Heart left ventricle (tissue), 16 donors: ENCODE data around the gene SLC2A10. TPM values are rescaled to one million over a fixed set of nuclear protein-coding genes. Genes with fewer than 3 reads are reported as not detected.

ENCODE experiments used
- ATAC-seq, 4 donors: fragments of 200-7000 bp; cut with Tn5 transposase; one replicate each; pipeline ENCODE4 v1.9.1; 2020 to 2022; ENCODE audit warnings: moderate library complexity in 4 of 4, mild to moderate bottlenecking in 3 of 4, moderate number of reproducible peaks in 1 of 4
- DNase-seq, 5 donors: peaks; one replicate each; pipeline ENCODE4 v3.0.0-alpha.2; 2020
- H3K27ac ChIP-seq, 12 donors: fragments of 200-600 bp; sonication (generic) in 4 of 12; one replicate each; pipeline versions ENCODE4 v1.5.0 to v1.8.0; 2016 to 2022; ENCODE audit warnings: mild to moderate bottlenecking in 2 of 12
- H3K27me3 ChIP-seq, 9 donors: fragments of 200-600 bp; sonication (generic) in 2 of 9; one replicate each; pipeline versions ENCODE4 v1.5.1 to v1.8.0; 2016 to 2022; ENCODE audit warnings: mild to moderate bottlenecking in 3 of 9
- H3K36me3 ChIP-seq, 9 donors: fragments of 200-600 bp; sonication (generic) in 2 of 9; one replicate each; pipeline versions ENCODE4 v1.5.0 to v1.8.0; 2018 to 2022; ENCODE audit warnings: mild to moderate bottlenecking in 2 of 9
- H3K4me1 ChIP-seq, 12 donors: fragments of 200-600 bp; sonication (generic) in 4 of 12; one replicate each; pipeline versions ENCODE4 v1.5.0 to v1.8.0; 2016 to 2022; ENCODE audit warnings: mild to moderate bottlenecking in 3 of 12
- H3K4me3 ChIP-seq, 12 donors: fragments of 200-600 bp; sonication (generic) in 4 of 12; one replicate each; pipeline versions ENCODE4 v1.5.0 to v1.8.0; 2017 to 2022; ENCODE audit warnings: mild to moderate bottlenecking in 9 of 12, moderate library complexity in 4 of 12
- H3K9me3 ChIP-seq, 12 donors: fragments of 200-600 bp; sonication (generic) in 4 of 12; one replicate each; pipeline versions ENCODE4 v1.5.0 to v1.8.0; 2016 to 2022; ENCODE audit warnings: mild to moderate bottlenecking in 1 of 12
- CTCF ChIP-seq, 12 donors: fragments of 200-600 bp; sonication (generic) in 4 of 12; IDR thresholded peaks; one replicate each; pipeline versions ENCODE4 v1.5.0 to v1.8.0; 2018 to 2022; ENCODE audit warnings: antibody characterized with exemption in 12 of 12, mild to moderate bottlenecking in 5 of 12
- POLR2A ChIP-seq, 2 donors: fragments of 450-650 bp; IDR thresholded peaks; one replicate each; pipeline ENCODE4 v1.6.1; 2017; ENCODE audit warnings: antibody characterized with exemption in 2 of 2, mild to moderate bottlenecking in 2 of 2, moderate library complexity in 2 of 2
- WGBS, 4 donors: extraction: QIAGEN DNeasy Blood & Tissue Kit in 2 of 4; methylation state at CpG; one replicate each; pipeline versions ENCODE4 v1.1.5 to v1.1.7; 2013 to 2018; 5-methylcytosine and 5-hydroxymethylcytosine counted together
- intact Hi-C, 10 donors: fragments of 100-400 bp; cut with DNase I; formaldehyde crosslinking; loops; one replicate each; pipeline versions ENCODE4 v1.11.1 to v1.14.2; 2022
- polyA plus RNA-seq, 2 donors: library from polyadenylated mRNA; stranded (reverse); fragments of 200-250 nt; gene quantifications; one replicate each; pipeline ENCODE4 v1.2.3, GENCODE V29; 2013
- total RNA-seq, 9 donors: library from RNA; depleted of rRNA in 2 of 9; stranded (reverse); fragments of >200 nt in 2 of 9; fragmentation: NEBNext Ultra II Directional in 3 of 9; extraction: Animal tissue kit (Norgen Biotek cat#: 25700) in 3 of 9; gene quantifications; one replicate each; pipeline versions ENCODE4 v1.1.0 to v1.2.4, GENCODE V29; 2016 to 2023
- donor health status: ischemic (EF 13 %, LVEDD 7.1; RV severe dilation, severe dysfunction).
- donor health status: healthy with polysubstance abuse.
- donor health status: DM: no; HTN: yes; CAD: no.
- donor health status: DM: no; HTN: no; CAD: no.
- donor health status: ischemic (EF 25% LVEDD 6.9; RV normal size, moderate dysfunction).
- donor health status: ischemic (EF 25% LVEDD 5.7; RV mildly dilated, moderate dysfunction).
- donor health status: healthy.
- donor health status: DM: yes; HTN: yes; CAD: no.
- donor health status: ischemic (EF 35%, LVEDD 5.7; RV mildly dilated, moderate dysfunction).
- donor health status: nonischemic (EF 11% LVEDD 7.7; RV severe dilation, severe dysfunction).
- donor health status: DM: yes; HTN: yes; CAD: no.
- donor health status: PGD.
- donor health status: ischemic (EF 29% LVEDD 5.4; RV normal size, mild dysfunction).
- donor health status: nonischemic (EF 23%, LVEDD 6.1; RV moderate dilation, normal function).

Gene SLC2A10
- total and polyA plus RNA-seq, 11 donors, result 1.4 to 6.3 (median 2.8) TPM

- no peak for ATAC-seq
- no peak for DNase-seq
- TF ChIP-seq CTCF (IDR thresholded peaks at IDR 0.05) (no peak), POLR2A (IDR thresholded peaks at IDR 0.05) (no peak)
- H3K4me1 ChIP-seq, result peaks cover 0 to 7% (median 0%) of the 10 kb centered on the region in 12 donors
- H3K27me3 ChIP-seq, result peaks cover 0 to 17% (median 0%) of the 10 kb centered on the region in 9 donors
- intact Hi-C loops, result no loop called here
- H3K9me3 ChIP-seq, result peaks cover 0 to 5% (median 0%) of the 10 kb centered on the region in 12 donors
- no peaks in the 10 kb centered on the region for H3K36me3 ChIP-seq
- no peak overlapping the region for H3K4me3 ChIP-seq
- no peak overlapping the region for H3K27ac ChIP-seq
- 81 to 87% (median 85%) methylated on average over 3 of the region's 3 CpGs for WGBS, 4 donors
Measured at GRCh38 chr20:46696791-46697279, 12.6 kb upstream of the SLC2A10 start.

DNA sequence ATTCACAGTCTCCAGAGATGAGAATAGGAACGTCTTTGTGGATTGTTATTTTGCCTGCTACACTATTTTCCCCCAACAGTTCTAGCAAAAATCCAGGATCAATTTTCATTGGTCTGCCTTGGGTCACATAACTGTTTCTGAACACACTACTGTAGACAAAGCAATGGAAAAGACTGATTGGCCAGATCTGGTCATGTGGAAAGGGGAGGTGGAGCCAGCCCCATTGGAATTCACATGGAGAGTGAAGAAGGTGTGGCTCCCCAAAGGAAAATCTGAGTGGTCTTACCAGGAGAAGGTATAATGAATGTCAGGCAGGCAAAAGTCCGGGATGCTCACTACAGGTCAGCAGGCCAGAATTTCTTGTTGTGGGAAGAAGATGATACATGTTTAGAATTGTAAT, 10.7 kb upstream of the SLC2A10 start:
- H3K4me3 ChIP-seq, result no peak overlapping the region
- peaks cover 0 to 7% (median 0%) of the 10 kb centered on the region in 12 donors for H3K4me1 ChIP-seq
- 80 to 89% (median 88%) methylated on average over 2 of the region's 2 CpGs for WGBS, 4 donors
- H3K36me3 ChIP-seq, result no peaks in the 10 kb centered on the region
- peaks cover 0 to 5% (median 0%) of the 10 kb centered on the region in 12 donors for H3K9me3 ChIP-seq
- DNase-seq (no peak), ATAC-seq (no peak)
- TF ChIP-seq POLR2A (IDR thresholded peaks at IDR 0.05), result no peak
- no peak for TF ChIP-seq CTCF (IDR thresholded peaks at IDR 0.05)
- peaks cover 0 to 17% (median 0%) of the 10 kb centered on the region in 9 donors for H3K27me3 ChIP-seq
- intact Hi-C loops, result no loop called here
- no peak overlapping the region for H3K27ac ChIP-seq

DNA sequence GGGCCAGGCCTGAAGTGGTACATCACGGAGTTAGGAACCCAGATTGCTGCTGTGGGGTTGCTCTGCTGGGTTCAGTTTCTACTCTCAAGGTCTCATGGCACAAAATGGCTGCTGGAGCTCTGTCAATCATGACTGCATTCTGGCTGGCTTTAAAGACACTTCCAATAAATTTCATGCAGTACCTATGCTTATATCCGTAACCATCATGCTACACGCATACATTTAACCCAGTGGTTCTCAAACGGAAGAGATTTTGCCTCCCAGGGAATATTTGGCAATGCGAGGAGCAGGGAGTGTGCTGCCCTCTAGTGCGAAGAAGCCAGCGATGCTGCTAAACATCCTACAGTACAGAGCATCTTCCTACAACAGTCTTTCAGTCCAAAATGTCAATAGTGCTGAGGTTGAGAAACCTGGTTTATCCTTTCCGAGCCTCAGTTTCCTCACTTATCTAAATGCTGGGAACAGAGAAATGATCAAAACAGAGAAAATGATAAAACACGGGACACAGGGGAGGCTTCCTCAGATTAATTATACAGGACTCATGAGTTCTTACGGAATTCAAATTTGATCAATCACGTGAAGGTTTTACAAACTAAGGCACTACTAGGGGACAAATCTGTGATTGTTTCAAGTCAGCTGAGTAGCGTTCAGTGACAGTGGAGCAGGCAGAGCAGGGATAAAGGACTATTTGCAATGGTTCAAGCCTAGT, 9.6 kb upstream of the SLC2A10 start:
- H3K4me1 ChIP-seq, result peaks cover 0 to 5% (median 0%) of the 10 kb centered on the region in 12 donors
- DNase-seq, result no peak
- no peak overlapping the region for H3K4me3 ChIP-seq
- no peaks in the 10 kb centered on the region for H3K36me3 ChIP-seq
- WGBS, 4 donors, result 48 to 53% (median 50%) methylated on average over 12 of the region's 12 CpGs
- TF ChIP-seq CTCF (IDR thresholded peaks at IDR 0.05) (peak in 9 of 12 donors; percentile 15 to 42 (median 31)), POLR2A (IDR thresholded peaks at IDR 0.05) (no peak)
- ATAC-seq, result no peak
- intact Hi-C loops, result no loop called here
- peaks cover 0 to 5% (median 0%) of the 10 kb centered on the region in 12 donors for H3K9me3 ChIP-seq
- no peak overlapping the region for H3K27ac ChIP-seq
- H3K27me3 ChIP-seq, result peaks cover 0 to 17% (median 0%) of the 10 kb centered on the region in 9 donors

- Histone ChIP-seq H3K27me3 (peaks cover 0 to 17% (median 0%) of the 10 kb centered on the region in 9 donors), H3K36me3 (no peaks in the 10 kb centered on the region), H3K27ac (no peak overlapping the region), H3K4me3 (no peak overlapping the region), H3K4me1 (peaks cover 0 to 5% (median 0%) of the 10 kb centered on the region in 12 donors), H3K9me3 (peaks cover 0 to 5% (median 0%) of the 10 kb centered on the region in 12 donors)
- TF ChIP-seq CTCF (IDR thresholded peaks at IDR 0.05), result no peak
- TF ChIP-seq POLR2A (IDR thresholded peaks at IDR 0.05), result no peak
- no peak for DNase-seq
- intact Hi-C loops, result no loop called here
- WGBS, 4 donors, result 54 to 61% (median 57%) methylated on average over 6 of the region's 6 CpGs
- ATAC-seq, result no peak
Measured at GRCh38 chr20:46700481-46700880, 9.0 kb upstream of the SLC2A10 start.
